NAMALWA (cell line): Measurements from ENCODE around the gene CSNK1A1.
"Not testable (repeated sequence)": the region's sequence is repeated elsewhere in the genome, so short reads cannot be mapped to it uniquely, and the experiment has no call there.

Experiments
- DNase-seq: peaks from one replicate; pipeline ENCODE4 v3.0.0-alpha.2; 2015; ENCODE audit warnings: low spot score

CSNK1A1 gene

DNA sequence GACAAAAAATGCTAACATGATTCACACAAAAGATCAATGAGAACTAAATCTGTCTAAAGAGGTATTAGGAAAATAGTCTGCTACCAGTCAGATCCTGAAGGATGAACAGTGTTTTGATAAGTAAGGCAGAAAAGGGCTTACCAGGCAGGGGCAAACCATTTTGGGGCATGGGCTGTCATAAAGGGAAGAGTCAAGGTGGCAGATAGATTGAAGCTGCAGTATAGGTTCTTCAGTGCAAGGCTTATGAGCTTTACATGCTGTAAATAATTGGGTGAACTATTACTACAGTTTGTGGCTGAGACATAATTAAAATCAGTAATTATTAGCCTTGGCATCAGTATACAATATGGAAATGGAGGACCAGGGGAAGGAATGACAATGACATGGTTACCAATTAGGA, 21.8 kb downstream of the CSNK1A1 start:
- no peak for DNase-seq

DNA sequence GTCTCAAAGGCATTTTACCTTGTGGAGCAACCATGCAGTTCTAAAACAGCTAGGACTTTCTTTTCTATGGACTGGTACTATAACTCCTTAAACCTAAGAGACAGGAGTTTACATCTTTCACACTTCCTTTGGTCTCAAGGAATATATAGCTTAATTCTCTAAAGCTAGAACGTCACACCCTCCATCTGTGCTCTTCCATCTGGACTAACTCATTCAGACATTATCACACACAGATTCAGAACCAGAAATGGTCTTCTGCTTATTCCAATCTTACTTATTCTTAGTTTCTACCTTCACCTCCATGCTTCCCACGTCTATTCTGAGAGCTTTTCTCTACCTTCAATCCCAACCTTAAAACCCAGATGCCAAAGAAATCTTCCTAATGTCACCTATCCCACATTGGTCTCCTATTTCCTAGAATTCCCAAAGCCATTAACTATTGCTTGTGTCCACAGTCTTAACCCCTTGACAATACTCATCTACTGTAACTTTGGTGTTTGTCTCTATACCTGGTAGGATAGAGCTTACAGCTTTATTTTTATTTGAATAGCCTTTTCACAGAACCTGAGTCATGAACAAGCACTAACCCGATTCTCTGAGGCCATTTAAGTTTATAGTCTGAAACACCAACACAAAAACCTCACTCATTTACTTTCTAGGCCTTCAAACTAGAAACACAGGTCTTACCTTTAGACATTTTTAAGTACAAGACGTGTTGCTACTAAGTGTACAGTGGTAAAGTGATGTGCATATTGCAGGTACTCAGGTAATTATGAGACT, 22.8 kb downstream of the CSNK1A1 start:
- no peak for DNase-seq

DNA sequence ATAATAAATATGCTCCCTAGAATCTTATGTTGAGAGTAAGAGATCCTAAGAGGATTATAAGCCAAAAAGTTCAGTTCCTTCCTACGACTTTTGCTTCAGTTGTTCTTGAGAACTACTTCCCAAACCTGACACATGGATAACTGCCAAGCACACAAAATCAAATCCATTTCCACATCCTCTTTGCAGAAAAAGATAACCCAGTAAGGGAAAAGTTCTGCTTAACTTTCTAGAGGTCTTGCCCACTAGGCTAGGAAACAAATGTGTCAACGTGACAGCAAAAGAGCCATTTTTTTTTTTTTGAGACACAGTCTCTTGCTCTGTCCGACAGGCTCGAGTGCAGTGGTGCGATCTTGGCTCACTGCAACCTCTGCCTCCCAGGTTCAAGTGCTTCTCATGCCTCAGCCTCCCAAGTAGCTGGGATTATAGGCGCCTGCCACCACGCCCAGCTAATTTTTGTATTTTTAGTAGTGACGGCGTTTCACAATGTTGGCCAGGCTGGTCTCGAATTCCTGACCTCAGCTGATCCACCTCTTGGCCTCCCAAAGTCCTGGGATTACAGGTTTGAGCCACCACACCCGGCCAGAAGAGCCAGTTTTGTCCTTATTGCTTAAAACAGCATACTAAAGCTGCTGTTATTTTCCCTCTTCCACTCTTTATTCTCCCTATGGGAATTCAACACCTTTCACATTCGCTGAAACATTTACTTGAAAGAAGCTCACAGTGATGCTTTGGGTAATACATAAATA, 24.2 kb downstream of the CSNK1A1 start:
- DNase-seq, result no peak

DNA sequence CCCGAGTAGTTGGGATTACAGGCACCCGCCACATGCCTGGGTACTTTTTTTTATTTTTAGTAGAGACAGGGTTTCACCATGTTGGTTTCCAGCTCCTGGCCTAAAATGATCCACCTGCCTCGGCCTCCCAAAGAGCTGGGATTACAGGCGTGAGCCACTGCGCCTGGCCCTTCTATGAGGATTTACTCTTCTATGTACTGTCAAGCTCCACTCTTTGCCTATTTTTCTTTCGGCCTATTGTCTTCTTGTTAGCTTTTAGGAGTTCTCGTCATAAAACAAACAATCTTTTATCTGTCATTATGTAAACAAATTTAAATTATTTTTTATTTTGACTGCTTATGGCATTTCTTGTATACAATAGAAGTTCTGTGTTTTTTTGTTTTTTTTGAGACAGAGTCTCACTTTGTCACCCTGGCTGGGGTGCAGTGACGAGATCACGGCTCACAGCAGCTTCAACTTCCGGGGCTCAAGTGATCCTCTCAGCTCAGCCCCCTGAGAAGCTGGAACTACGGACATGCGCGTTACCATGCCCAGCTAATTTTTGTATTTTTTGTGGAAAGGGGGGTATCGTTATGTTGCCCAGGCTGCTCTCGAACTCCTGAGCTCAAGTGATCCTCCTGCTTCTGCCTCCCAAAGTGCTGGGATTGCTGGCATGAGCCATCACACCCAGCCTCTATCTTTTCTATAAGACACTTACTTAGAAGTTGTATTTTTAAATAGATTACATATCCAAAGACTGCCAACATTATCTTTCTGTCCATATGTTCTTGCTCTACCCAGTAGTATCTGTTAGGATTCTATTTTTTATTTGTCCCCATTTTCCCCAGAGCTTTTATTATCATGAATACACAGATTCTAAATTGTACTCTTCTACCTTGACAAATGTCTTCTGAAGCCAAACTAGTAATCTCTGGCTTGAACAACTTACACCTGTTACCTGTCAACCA, 29.2 kb downstream of the CSNK1A1 start:
- DNase-seq, result no peak

DNA sequence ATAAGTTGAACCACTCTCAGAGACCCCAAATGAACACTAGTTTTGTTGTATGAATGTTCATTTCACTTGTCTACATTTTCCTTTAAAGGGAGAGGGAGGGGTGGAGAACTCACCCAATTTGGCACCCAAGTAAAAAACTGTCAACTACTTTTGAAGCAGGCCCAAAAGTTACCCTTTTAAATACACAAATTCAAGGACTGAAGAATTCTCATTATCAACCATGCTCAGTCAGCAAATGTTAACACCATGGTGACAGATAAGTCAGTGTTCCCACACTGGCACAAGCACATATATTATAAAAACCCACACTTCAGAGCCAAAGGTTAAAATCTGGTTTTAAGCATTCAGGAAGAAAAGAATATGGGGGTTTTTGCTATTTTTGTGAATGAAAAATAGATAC, 31.6 kb downstream of the CSNK1A1 start:
- DNase-seq, result no peak

DNA sequence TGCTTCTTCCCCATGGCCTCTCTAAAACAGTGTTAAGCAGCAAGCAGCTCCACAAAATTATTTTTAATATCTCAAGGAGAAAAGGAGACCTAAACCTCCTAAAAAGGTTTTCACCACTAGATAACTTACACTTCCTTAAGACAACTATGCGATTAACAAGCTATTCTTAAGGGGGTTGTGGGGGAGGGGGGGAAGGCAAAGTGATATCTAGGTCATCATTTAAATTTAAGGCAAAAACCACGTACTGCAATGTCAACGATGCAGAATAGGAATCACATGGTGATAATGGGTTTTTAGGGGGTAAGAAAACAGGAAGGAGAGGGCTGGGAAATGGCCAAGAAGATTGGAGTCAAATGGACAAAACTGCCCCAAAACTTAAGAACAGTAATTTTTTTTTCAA, 32.6 kb downstream of the CSNK1A1 start:
- no peak for DNase-seq

DNA sequence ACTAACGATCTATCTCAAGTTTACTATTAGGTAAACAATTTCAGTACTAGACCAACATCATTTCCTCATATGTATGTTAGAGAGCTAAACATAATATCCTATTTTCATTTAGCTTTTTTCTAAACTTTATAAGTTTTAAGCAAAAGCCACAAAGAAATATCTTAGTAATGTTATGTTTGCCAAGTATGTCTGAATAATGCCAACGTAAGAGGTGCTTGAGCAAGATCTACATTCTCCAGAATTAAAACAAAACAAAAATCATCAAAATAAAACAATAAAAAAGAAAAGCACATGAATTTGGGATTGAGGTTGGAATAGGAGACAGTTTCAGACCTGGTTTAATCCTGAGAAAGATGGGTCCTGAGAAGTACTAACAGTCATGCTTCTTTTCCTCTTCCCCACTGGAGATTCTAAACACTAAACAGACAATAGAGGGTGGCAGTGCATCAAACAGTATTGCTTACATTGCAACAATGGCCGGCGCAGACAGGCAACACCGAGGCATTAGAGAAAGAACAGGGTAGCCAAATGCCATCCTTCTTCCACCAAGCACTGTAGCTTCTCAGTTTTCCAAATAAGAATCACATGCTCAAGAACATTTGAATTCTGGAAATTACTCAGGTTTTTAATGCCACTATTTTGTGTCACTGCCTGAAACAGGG, 33.6 kb downstream of the CSNK1A1 start:
- no peak for DNase-seq

DNA sequence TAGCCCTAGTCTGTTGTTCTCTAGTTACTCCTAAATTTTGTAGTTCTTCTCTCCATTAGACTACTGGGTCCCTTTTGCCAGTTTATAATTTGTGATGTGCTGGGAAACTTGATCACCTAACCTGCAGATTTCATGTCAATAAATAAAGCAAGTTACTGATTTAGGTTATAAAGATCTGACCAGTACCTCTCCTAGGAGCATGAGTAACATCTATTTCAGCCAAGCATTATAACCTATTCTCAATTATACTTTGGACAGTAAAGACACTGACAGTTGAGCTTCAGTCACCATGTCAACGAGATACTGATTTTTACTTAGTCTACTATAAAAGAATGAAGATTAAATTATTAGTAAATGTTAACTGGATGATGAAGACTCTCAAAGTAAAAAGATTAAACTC, 36.7 kb downstream of the CSNK1A1 start:
- no peak for DNase-seq

DNA sequence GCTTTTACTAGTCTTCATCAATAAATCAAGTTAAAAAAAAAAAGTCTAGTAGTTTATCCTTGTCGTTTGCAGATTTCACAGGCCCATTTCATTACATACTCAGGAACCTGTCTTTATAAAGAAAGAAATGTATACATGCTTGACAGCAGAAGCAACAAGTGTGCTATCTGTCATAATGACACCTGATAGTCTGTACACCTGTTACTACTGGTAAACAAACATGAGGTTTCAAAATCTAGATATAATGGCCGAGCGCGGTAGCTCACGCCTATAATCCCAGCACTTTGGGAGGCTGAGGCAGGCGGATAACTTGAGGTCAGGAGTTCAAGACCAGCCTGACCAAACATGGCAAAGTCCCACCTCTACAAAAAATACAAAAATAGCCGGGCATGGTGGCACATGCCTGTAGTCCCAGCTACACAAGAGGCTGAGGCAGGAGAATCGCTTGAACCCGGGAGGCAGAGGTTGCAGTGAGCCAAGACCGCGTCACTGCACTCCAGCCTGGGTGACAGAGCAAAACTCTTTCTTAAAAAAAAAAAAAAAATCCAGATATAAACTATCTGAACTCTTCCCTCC, 37.8 kb downstream of the CSNK1A1 start:
- DNase-seq, result not testable (repeated sequence)

DNA sequence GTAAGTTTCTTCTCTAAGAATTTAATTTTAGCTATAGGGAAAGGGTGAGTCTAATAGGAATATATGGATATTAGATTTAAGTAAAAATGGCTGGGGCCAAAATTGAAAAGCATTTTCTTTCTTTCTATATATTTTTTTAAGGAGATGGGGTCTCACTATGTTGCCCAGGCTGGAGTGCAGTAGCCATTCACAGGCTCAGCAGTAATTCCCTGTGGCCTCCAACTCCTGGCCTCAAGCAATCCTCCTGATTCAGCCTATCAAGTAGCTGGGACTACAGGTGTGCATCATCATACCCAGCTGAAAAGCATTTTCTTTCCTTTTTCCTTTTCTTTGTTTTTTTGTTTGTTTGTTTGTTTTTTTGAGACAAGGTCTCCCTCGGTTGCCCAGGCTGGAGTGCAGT, 41.1 kb downstream of the CSNK1A1 start:
- DNase-seq, result no peak

DNA sequence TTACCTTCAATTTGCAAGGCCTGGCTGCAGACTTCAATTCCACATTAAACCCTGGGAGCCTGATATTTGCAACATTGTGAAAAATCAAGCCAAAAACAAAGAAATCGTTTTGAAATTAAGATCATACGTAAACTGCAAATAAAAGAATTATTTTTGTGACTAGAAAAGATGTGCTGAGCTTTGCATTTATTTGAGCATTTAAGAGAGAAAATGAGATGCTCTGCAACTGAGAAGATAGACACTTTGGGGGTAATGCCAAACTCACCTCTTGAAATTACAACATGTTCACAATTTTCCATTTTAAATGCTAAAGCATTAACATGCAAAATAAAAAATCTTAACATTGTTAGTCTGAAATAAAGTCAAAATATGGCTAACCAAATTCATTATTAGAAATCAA, 46.6 kb downstream of the CSNK1A1 start:
- DNase-seq, result no peak

DNA sequence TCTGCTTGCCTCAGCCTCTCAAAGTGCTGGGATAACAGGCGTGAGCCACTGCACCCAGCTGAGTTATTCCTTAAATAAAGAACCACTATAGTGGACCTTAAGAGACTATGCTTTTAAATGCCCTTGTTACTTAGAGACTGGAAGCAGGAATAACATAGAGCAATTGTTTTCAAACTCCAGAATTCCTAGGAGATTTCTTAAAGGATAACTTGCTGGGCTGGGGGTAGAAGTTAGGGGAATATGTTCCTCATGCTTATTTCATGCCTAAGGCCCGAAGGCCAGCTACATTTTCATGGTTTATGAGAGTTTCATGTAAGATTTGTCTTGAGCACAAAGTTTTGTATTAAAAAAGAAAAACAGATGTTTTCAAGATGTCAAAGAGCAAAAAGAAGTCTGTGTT, 48.2 kb downstream of the CSNK1A1 start:
- DNase-seq, result no peak

DNA sequence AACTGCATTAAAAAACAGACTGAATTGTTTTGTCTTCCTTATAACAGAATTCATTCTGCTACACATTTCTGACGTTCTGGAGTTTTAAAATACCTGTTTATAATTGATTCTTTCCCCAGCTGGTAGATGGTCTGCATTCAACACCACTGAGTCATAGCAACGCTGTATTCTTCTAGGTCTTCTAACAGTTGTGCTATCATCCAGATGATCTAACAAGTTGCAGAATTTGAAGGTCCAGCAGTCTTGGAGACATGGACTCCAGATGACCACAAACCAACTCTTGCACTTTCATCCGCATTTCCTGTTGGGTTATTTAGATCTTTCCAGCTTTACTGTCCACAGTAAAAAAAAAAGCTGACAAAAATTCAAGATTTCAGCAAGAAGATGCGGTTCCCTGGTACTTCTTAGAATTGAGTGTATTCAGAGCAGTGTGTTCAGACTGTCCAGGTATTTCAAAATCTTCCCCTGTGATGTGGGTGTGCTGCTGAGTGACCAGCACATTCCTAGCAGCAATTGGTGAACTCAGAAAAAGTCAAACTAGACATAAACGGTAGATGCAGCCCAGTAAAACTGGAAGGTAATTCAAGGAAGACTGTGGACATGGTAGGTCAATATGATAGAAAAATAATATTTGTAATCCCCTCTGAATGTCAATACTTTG, 50.2 kb downstream of the CSNK1A1 start:
- DNase-seq, result no peak

DNA sequence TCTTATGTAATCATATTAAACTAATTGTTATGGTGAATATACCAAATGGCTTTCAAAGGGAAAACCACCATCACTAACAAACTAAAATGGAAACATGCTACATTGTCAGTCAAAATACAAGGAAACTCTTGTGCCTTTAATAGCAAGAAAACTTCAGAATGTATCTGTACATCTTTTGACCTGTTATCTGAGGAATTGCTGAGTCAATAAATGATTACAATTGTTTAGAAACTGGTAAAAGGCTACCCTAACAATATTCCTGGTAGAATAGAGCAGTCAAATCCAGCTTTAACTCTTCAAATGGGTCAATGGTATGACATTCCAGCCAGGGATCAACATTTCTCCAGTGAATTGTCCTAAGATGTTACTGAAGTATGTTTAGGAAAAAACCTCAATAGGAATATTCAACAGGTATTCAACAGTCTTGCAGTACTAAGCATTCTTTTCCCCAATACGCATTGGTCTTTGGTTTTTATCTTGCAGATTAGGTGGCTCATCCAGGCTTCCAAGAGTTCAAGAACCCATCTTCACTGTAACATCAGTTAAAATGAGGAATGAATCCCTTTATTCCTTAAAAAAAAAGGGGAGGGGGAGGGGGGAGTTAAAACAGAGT, 52.4 kb downstream of the CSNK1A1 start:
- DNase-seq, result no peak

DNA sequence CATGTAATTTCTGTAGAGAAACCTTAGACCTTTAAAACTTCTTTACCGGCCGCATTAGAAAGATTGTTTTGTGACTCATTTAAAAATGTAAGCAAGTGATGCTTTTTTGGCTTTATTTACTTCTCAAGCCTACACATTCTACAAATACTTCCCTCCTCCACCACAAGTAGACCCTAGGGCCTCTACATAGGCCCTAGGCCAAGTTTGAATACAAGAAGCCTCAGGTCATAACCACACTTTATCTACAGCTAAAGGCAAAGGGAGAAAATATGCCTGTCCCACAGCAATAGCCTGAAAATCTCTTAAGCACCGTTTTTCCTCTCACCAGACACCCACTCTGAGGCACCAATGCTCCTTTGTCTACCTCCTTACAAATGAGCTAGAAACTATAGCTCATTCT, 53.9 kb downstream of the CSNK1A1 start:
- DNase-seq, result no peak

DNA sequence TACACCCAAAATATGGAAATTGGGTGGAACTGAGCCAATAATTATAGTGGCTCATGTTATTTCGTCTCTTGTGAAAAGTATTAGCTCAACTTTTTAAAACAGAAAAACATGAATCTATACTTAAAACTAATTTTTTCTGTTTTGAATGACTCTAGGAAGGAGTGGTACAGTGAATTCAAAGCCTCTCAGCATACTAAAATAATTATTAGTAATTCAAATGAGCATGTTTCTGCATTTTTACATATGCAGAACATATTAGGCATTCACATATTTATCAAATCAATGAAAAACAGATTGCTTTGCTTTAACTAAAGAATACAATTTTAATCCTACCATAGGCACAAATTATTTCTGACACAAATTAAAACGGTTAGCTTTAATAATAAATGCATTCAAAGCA, 54.3 kb downstream of the CSNK1A1 start:
- no peak for DNase-seq

DNA sequence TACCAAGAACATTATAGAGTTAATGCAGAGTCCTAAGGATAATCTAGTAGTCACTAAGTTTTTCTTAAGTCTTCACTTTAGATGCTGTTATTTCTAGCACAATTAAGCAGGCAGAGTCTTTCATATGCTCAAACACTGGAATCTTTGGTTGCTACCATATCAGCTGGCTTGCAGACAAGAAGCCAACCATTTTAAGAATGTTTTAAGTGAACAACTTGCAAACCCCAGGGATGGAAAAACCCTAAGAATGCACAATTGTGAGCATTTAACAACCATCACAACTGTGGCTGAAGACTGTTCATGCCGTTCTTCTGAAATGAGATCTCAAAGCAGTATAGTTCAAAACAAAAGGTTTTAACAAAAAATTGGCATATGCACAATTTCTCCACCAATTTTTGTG, 55.1 kb downstream of the CSNK1A1 start:
- no peak for DNase-seq

DNA sequence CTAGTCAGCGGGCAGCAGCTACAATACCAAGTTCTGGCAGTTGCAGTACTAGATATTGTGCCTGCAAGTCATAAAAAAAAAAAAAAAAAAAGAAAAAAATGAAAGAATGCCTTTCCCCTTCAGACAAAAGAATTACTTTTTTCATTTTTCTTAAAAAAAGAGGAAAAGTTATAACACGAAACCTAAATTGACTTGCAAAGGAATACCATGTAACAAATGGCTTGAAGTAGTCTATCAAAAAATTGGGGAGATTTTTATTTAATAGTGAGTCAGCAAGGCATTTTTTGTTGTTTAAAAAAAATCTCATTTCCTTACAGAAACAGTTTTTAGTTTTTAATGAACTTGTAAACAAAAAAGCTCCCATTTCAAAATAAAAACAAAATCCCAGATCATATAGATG, 55.6 kb downstream of the CSNK1A1 start:
- no peak for DNase-seq

DNA sequence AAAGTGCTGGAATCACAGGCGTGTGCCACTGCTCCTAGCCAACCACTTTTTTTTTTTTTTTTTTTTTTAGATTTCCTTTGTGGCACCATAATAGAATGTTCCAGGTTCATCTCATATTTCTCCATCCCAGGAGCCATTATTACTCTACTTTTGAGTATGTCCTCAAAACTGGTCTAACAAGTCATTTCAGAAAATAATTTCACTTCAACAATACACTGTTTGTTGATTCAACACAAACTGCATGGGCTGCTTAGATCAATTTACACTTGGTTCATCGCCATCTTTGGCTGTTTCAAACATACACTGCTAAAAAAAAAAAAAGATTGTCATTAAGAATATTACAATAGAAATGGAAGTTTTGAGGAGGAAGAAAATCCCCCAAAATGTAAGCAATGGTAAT, 57.9 kb downstream of the CSNK1A1 start:
- DNase-seq, result no peak

DNA sequence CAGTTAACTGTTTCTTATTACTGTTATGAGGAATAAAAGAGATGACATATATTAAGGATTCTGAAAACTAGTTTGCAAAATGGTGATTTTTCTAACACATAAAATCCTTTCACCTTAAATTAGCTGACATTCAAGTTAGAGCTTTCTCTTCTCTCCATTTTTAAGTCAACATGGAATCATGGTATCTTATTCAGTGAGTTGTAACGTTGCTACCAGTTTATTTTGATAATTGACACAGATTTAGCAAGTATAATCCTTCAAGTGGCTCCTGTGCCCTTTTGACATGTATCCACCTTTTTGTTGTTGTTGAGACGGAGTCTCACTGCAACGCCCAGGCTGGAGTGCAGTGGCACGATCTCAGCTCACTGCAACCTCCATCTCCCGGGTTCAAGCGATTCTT, 58.5 kb downstream of the CSNK1A1 start:
- DNase-seq, result no peak
